H1 (cell line): ENCODE measurements around the gene ABCC10. TPM values are rescaled to one million over a fixed set of nuclear protein-coding genes. Genes with fewer than 3 reads are reported as not detected.

Experiments used
- CREB1 ChIP-seq: IDR thresholded peaks from 2 replicates; pipeline ENCODE4 v1.6.1; 2012; ENCODE audit warnings: inconsistent platforms
- NANOG ChIP-seq: IDR thresholded peaks from 2 replicates; pipeline ENCODE4 v1.6.1; 2011; ENCODE audit warnings: low read length, low read depth, mild to moderate bottlenecking, inconsistent platforms; ENCODE audit not compliant: insufficient read depth, poor library complexity, severe bottlenecking
- RAD21 ChIP-seq, 2 experiments: IDR thresholded peaks in 1 of 2; conservative IDR thresholded peaks in 1 of 2; 2 replicates each; pipeline ENCODE4 v1.6.1; 2011; ENCODE audit warnings: low read depth in 2 of 2, low read length in 2 of 2, improper control_type of control experiment in 1 of 2, inconsistent platforms in 1 of 2, mild to moderate bottlenecking in 1 of 2, moderate library complexity in 1 of 2
- SIX5 ChIP-seq: IDR thresholded peaks from 2 replicates; pipeline ENCODE4 v1.6.1; 2011; ENCODE audit warnings: mild to moderate bottlenecking, low read depth, low read length
- SP1 ChIP-seq: IDR thresholded peaks from 2 replicates; pipeline ENCODE4 v1.6.1; 2011; ENCODE audit warnings: low read depth, low read length
- SRF ChIP-seq: IDR thresholded peaks from 2 replicates; pipeline ENCODE4 v1.6.1; 2011; ENCODE audit warnings: mild to moderate bottlenecking, low read depth, low read length, moderate library complexity
- polyA plus RNA-seq, 7 experiments: library from polyadenylated mRNA; depleted of rRNA in 3 of 7; stranded (reverse) in 5 of 7; unstranded in 2 of 7; fragments of >200 nt in 5 of 7; fragments of 200-250 nt in 2 of 7; gene quantifications; 1 replicate in 5 of 7; 2 replicates in 1 of 7; 4 replicates in 1 of 7; pipeline versions ENCODE4 v1.2.1 to v1.2.3, GENCODE V29; 2011 to 2013; ENCODE audit warnings: missing spikeins in 2 of 7, mixed read lengths in 2 of 7
- total RNA-seq: library from RNA; stranded (reverse); fragmentation: NEBNext Ultra II Directional; extraction: Animal tissue kit (Norgen Biotek cat#: 25700); gene quantifications from 2 replicates; pipeline ENCODE4 v1.2.1, GENCODE V29; 2021

The ABCC10 gene
- total and polyA plus RNA-seq, 2 of the 8 experiments (the other 6 are each of a cell fraction or from before 2014, with no cell fraction given) = 15.5 to 24.6 TPM

- TF ChIP-seq RAD21 (IDR thresholded peaks at IDR 0.05 in 1 of 2, conservative IDR thresholded peaks at IDR 0.05 in 1 of 2; ENCODE audit: low read depth in 2 of 2, low read length in 2 of 2) (no peak), NANOG (no peak), SRF (no peak), CREB1 (no peak), SP1 (no peak), SIX5 (no peak)
Measured at GRCh38 chr6:43497129-43497396, 69.7 kb downstream of the ABCC10 start (continued).
